Activated T-helper 1 cell treated with anti-CD3 and anti-CD28 coated beads, Interleukin-12 subunit alpha, Interleukin-12 subunit beta, Interleukin-2, Interleukin-4 antibody, amounts not matched to agents 30 ng/mL and 10 ng/mL and 1 ng/mL, durations not matched to agents 14 hours and 24 hours and 36 hours (primary cell): ENCODE measurements around the gene SELENOO. TPM values are rescaled to one million over a fixed set of nuclear protein-coding genes. Genes with fewer than 3 reads are reported as not detected.

Experiments used
- DNase-seq: peaks from one replicate; pipeline ENCODE4 v3.0.0; 2021; ENCODE audit warnings: low spot score
- H3K27ac Mint-ChIP-seq: one replicate; pipeline ENCODE4 v1.8.0; 2021; ENCODE audit warnings: mild to moderate bottlenecking, mixed read lengths
- H3K27me3 Mint-ChIP-seq: one replicate; pipeline ENCODE4 v1.8.0; 2022; ENCODE audit warnings: mild to moderate bottlenecking, moderate library complexity, mixed read lengths; ENCODE audit not compliant: insufficient read depth
- H3K36me3 Mint-ChIP-seq: one replicate; pipeline ENCODE4 v1.8.0; 2021; ENCODE audit warnings: low read depth, mixed read lengths
- H3K4me1 Mint-ChIP-seq: one replicate; pipeline ENCODE4 v1.8.0; 2021; ENCODE audit warnings: low read depth, mixed read lengths
- H3K4me3 Mint-ChIP-seq: one replicate; pipeline ENCODE4 v1.8.0; 2021; ENCODE audit warnings: mild to moderate bottlenecking, moderate library complexity, mixed read lengths
- H3K9me3 Mint-ChIP-seq: one replicate; pipeline ENCODE4 v1.8.0; 2021; ENCODE audit warnings: mixed read lengths
- intact Hi-C: fragments of 100-400 bp; cut with micrococcal nuclease; formaldehyde crosslinking; loops from one replicate; pipeline ENCODE4 v1.15.1; 2024
- total RNA-seq: library from RNA; stranded (reverse); gene quantifications from 2 replicates; pipeline ENCODE4 v1.2.3, GENCODE V29; 2022

SELENOO gene
- total RNA-seq, 1 donor from 2014 or later, result 25.9 TPM

- peaks cover 10% of the 10 kb centered on the region for H3K27me3 Mint-ChIP-seq
- DNase-seq, result no peak
- no peak overlapping the region for H3K27ac Mint-ChIP-seq
- no peaks in the 10 kb centered on the region for H3K36me3 Mint-ChIP-seq
- no peaks in the 10 kb centered on the region for H3K4me1 Mint-ChIP-seq
- H3K4me3 Mint-ChIP-seq, result peak overlapping the region; percentile 30
- intact Hi-C loops, result no loop called here
- H3K9me3 Mint-ChIP-seq, result no peaks in the 10 kb centered on the region
Measured at GRCh38 chr22:50258361-50259292, 57.8 kb downstream of the SELENOO start.

DNA sequence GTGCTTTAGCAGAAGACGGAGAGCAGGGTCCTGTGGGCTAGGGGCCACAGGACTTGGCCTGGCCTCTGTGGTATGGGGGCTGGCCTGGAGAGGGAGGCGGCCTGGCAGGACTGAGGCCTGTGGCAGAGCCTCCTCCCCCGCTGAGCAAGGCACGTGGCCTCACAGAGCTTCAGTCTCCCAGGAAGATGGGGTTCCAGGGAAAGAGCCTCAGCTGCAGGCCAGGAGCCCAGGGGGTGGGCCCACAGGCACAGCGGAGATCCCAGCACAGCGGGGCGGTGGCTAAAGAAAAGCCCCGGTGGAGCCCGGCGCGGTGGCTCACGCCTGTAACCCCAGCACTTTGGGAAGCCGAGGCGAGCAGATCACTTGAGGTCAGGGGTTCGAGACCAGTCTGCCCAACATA lies 58.5 kb downstream of the SELENOO start:
- peak overlapping the region; percentile 47 for H3K4me3 Mint-ChIP-seq
- DNase-seq, result no peak
- H3K4me1 Mint-ChIP-seq, result no peaks in the 10 kb centered on the region

DNA sequence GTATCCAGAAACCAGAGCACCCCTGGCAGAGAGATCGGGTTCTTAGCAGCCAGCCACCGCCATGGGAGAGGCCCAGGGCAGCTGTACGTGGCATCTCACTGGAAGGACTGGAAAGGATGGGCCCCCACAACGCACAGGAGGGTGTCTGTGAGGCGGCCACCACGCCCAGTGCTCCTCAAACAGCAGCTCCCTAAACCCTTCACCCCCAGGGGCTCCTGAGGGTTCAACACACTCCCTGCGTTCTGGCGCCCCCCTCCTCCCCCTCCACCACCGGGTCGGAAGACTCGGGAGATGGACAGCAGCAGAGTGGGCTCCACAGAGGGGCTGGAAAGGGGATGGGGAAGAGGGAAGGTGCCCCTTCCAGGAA lies 59.6 kb downstream of the SELENOO start:
- Mint-ChIP-seq H3K36me3 (peaks cover 4% of the 10 kb centered on the region), H3K9me3 (no peaks in the 10 kb centered on the region), H3K4me1 (no peaks in the 10 kb centered on the region), H3K27me3 (peaks cover 10% of the 10 kb centered on the region), H3K4me3 (peak overlapping the region; percentile 39), H3K27ac (no peak overlapping the region)
- no peak for DNase-seq
- intact Hi-C loops, result no loop called here

More for the DNA sequence above, 58.5 kb downstream of the SELENOO start:
- no peaks in the 10 kb centered on the region for H3K36me3 Mint-ChIP-seq
- H3K27ac Mint-ChIP-seq, result no peak overlapping the region
- peaks cover 10% of the 10 kb centered on the region for H3K27me3 Mint-ChIP-seq
- intact Hi-C loops, result no loop called here
- H3K9me3 Mint-ChIP-seq, result no peaks in the 10 kb centered on the region

DNA sequence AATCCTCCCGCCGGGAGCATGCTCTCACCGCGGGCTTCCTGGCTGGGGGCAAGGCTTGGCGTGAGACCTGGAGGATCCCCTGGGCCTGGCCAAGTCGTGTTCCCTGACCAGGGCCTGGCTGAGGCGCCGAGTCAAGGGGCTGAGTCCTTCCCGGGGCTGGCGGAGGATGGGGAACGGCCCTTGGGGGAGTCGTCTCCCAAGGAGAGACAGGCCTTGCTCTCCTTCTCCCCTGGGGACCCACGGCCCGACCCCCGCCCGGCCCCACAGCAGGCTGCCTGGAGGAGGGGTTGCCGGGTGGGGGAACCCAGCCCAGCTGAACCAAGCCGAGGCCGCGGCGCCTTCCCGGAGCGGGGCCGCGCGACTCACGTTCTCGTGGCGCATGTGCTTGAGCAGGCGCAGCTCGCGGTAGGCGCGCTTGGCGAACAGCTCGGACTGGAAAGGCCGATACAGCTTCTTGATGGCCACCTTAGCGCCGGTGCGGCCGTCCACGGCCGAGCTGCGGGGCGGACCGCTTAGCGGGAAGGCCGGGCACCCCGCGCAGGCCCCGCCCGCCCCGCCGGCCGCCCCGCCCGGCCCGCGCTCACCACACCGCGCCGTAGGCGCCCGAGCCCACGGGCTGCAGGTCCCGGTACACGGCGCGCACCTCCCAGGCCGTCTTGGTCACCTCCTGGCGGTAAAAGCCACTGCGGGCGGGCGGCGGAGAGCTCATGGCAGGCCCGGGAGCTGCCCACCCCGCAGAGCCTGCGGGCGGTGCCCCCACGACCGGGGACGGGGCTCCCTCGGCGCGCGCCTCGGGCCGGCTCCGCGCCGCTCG lies 60.2 kb downstream of the SELENOO start:
- peak overlapping the region; percentile 39 for H3K4me3 Mint-ChIP-seq
- no peak overlapping the region for H3K27ac Mint-ChIP-seq
- DNase-seq, result no peak
- intact Hi-C loops, result no loop called here
- peaks cover 10% of the 10 kb centered on the region for H3K27me3 Mint-ChIP-seq
- H3K36me3 Mint-ChIP-seq, result peaks cover 4% of the 10 kb centered on the region
- no peaks in the 10 kb centered on the region for H3K9me3 Mint-ChIP-seq
- H3K4me1 Mint-ChIP-seq, result no peaks in the 10 kb centered on the region

DNA sequence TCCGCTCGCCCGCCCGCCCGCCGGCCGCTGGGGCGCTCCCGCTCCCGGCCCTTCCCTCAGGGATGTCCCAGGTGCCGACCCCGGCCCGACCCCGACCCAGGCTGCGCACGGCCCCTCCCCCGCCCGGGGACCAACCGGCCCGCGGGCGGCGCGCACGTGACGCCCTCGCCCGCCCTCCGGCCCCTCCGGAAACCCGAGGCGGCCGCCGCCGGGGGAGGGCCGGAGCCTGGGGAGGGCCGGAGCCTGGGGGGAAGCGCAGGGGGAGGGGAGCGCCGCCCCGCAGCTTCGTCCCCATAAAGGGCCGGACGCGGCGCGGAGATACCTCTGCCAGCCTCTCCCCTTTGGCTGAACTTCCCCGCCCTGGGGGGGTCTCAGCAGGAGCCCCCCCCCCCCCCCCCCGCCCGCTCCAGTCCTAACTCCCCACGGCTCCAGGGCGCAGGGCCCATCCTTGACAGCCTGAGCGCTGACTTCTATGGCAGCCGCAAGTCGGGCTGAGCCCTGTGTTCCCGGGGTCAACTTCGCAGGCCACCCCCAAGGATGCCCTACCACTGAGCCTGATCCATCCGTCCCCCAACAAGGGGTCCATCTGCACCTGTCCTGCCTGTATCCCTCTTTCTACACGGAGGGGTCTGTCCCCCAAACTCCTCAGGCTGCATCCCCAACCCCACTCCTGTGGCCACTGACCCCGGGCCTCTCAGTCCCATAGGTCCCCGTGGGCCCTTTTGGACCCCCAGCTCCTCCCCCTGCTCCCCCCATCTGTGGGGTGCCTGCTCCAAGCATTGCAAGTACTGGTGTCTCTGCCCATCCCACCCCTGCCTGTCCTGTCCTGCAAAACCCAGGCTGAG lies 61.0 kb downstream of the SELENOO start, which contains the start of gene MAPK12:
Gene MAPK12, minus strand, starts transcription at position 69 of the 845 bp plus-strand sequence. CDS start 174 bp downstream, outside the sequence.
- Mint-ChIP-seq H3K27me3 (peaks cover 10% of the 10 kb centered on the region), H3K4me3 (peak within 1 kb of the TSS; percentile 69), H3K27ac (no peak within 1 kb of the TSS), H3K9me3 (no peaks in the 10 kb centered on the region), H3K36me3 (peaks cover 4% of the 10 kb centered on the region), H3K4me1 (no peaks in the 10 kb centered on the region)
- intact Hi-C loops, result no loop called here
- no peak for DNase-seq

- H3K4me1 Mint-ChIP-seq, result no peaks in the 10 kb centered on the region
- H3K36me3 Mint-ChIP-seq, result peaks cover 4% of the 10 kb centered on the region
- intact Hi-C loops, result no loop called here
- H3K27ac Mint-ChIP-seq, result no peak overlapping the region
- peaks cover 10% of the 10 kb centered on the region for H3K27me3 Mint-ChIP-seq
- H3K4me3 Mint-ChIP-seq, result peak overlapping the region; percentile 69
- H3K9me3 Mint-ChIP-seq, result no peaks in the 10 kb centered on the region
- no peak for DNase-seq
Measured at GRCh38 chr22:50262460-50262911, 61.7 kb downstream of the SELENOO start.

DNA sequence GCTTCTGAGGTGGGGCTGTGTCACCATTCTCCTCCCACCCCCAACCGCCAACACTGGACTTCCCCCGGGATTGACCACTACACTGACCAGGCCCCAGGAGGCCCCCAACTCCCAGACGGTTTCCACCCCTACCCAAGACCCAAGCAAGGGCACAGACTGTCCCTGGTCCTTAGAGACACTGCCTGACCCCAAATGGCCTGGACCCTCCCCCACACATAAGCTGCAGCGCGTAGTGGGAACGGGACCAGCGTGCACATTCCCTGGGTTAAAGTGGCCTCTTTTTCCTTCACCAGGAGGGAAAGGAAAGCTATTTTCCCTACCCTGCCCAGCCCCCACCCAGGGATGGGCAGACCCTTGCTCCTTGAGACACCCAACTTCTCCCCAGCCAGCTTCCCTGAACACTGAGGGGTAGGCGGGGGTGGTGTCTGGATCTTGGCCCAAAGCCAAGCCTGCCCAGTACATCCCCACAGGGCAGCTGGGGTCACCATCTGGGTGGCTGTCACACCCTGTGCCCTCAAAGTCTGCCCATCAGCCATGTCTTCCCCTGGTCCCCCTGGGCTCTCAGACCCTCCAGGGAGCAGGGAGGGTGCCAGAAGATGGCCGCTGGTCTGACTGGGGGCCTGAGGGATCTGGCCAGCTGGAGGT lies 62.3 kb downstream of the SELENOO start:
- no peak for DNase-seq
- peaks cover 10% of the 10 kb centered on the region for H3K27me3 Mint-ChIP-seq
- no peak overlapping the region for H3K27ac Mint-ChIP-seq
- H3K9me3 Mint-ChIP-seq, result no peaks in the 10 kb centered on the region
- intact Hi-C loops, result no loop called here
- no peak overlapping the region for H3K4me3 Mint-ChIP-seq
- peaks cover 1% of the 10 kb centered on the region for H3K4me1 Mint-ChIP-seq
- peaks cover 4% of the 10 kb centered on the region for H3K36me3 Mint-ChIP-seq

DNA sequence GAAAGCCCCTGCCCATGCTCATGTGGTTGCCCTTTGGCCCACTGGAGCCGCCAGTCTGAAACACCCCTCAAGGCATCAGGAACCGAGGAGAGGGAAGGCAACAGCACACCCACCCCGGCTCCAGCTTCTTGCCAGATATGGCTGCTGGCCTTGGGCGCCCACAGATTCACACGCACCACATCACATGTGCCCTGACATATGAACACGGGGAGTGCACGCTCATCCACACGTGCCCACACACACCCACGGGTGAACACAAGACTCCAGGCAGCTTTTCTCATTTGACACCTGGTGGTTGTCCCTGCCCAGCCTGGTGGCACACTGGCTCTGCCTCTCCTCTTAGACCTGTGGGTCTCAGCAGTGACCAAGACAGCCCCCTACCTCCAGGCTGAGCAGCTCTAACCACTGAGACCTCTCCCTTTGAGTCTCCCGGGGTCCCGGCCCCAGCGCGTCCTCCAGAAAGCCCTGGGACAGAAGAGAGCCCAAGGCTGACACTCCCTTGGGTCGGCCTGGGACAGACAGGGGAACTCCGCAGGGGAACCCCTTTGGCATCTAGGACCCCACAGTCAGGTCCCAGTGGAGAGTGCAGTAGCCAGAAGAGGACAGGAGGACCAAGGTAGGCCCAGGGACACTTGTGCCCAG lies 63.4 kb downstream of the SELENOO start:
- H3K36me3 Mint-ChIP-seq, result peaks cover 4% of the 10 kb centered on the region
- no peaks in the 10 kb centered on the region for H3K9me3 Mint-ChIP-seq
- no peak for DNase-seq
- no peak overlapping the region for H3K4me3 Mint-ChIP-seq
- peaks cover 10% of the 10 kb centered on the region for H3K27me3 Mint-ChIP-seq
- peaks cover 4% of the 10 kb centered on the region for H3K4me1 Mint-ChIP-seq
- H3K27ac Mint-ChIP-seq, result peak overlapping the region; percentile 23
- intact Hi-C loops, result no loop called here

- no peak for DNase-seq
- intact Hi-C loops, result no loop called here
Measured at GRCh38 chr22:50264946-50265669, 64.3 kb downstream of the SELENOO start.

DNA sequence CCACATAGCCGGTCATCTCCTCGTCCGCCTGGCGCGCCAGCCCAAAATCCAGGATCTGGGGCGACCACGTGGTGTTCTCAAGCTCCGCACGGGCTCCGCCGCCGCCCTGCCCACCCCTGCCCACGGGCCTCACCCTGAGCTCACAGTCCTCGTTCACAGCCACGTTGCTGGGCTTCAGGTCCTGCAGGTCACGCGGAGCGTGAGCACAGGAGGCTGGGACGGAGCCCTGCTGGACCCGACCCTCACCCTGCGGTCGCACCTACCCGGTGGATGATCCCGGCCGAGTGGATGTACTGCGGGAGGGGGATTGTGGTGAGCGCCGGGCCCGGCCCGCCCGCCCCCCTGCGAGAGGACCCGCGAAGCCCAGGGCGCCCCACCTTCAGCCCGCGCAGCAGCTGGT lies 66.2 kb downstream of the SELENOO start:
- H3K4me1 Mint-ChIP-seq, result peaks cover 4% of the 10 kb centered on the region
- intact Hi-C loops, result no loop called here

More at GRCh38 chr22:50264946-50265669, 64.3 kb downstream of the SELENOO start:
- Mint-ChIP-seq H3K27me3 (peaks cover 6% of the 10 kb centered on the region), H3K4me1 (peaks cover 4% of the 10 kb centered on the region), H3K4me3 (no peak overlapping the region), H3K9me3 (no peaks in the 10 kb centered on the region), H3K36me3 (peaks cover 4% of the 10 kb centered on the region), H3K27ac (no peak overlapping the region)

More for the DNA sequence above, 66.2 kb downstream of the SELENOO start:
- DNase-seq, result no peak
- Mint-ChIP-seq H3K27ac (no peak overlapping the region), H3K9me3 (no peaks in the 10 kb centered on the region), H3K36me3 (peaks cover 4% of the 10 kb centered on the region), H3K27me3 (peaks cover 5% of the 10 kb centered on the region), H3K4me3 (no peak overlapping the region)
